EH (cell line): ENCODE data around the gene ZNF32.

Experiments used
- DNase-seq: peaks from one replicate; pipeline ENCODE4 v3.0.0-alpha.2; 2015; ENCODE audit warnings: low read depth

Gene ZNF32, protein sequence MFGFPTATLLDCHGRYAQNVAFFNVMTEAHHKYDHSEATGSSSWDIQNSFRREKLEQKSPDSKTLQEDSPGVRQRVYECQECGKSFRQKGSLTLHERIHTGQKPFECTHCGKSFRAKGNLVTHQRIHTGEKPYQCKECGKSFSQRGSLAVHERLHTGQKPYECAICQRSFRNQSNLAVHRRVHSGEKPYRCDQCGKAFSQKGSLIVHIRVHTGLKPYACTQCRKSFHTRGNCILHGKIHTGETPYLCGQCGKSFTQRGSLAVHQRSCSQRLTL

DNA sequence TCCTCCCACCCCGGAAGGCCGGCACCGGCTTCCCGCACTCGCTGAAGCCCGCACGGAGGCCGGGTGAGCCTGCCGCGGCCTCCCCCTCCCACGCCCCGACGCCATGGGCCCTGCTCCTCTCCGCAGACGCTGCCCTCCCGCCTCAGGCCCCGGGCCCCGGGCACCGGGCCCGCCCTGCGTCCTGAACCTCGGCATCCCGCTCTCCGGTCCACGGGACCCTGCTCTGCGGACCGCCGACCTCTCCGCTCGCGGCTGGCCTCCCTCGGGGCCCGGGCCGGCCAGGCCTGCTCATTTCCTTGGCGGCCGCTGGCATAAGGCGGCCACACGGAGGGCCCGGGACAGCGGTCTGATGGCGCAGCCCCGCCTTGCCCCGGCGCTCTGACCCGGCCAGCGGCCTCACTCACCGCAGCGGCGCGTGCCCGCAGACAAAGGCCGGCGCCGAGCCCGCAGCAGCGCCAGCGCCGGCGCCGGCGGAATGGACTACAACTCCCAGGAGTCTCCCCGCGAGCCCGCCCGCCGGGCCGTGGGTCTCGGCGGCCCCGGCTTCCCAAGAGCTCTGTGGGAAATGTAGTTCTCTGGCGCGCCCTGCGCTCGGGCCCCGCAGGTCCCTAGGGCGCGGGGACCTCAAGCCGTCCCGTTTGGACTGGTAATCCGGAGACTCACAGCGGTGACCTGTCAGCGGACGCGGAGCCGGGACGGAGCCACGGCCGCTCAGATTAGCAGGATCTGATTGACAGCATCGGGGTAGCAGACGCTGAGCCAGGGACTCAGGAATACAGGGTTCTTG, at the start of gene ZNF32:
TSS of gene ZNF32 (minus strand) at position 484 of the 787 bp plus-strand sequence. CDS start 2,748 bp downstream, outside the sequence.
- DNase-seq = peak; percentile 86

DNA sequence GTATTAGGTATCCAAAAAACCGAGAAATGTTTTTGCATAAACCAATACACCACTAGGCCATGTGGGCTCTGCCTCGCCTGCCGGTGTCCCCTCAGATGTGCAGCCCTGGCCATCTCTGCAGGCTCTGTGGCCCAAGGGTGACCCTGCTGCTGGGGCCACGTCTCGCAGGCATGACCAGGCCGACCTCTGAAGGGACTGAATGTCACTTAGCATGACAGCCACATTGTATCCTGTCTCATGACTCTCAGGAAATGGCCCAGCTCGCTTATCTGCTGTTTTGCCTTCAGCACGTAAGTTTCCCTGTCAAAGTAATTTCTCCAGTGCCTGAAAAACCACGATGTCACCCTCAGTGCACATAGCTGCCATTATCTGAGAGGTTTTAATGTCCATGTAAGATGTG, 49.5 kb upstream of the ZNF32 start:
- DNase-seq = peak; percentile 38

DNA sequence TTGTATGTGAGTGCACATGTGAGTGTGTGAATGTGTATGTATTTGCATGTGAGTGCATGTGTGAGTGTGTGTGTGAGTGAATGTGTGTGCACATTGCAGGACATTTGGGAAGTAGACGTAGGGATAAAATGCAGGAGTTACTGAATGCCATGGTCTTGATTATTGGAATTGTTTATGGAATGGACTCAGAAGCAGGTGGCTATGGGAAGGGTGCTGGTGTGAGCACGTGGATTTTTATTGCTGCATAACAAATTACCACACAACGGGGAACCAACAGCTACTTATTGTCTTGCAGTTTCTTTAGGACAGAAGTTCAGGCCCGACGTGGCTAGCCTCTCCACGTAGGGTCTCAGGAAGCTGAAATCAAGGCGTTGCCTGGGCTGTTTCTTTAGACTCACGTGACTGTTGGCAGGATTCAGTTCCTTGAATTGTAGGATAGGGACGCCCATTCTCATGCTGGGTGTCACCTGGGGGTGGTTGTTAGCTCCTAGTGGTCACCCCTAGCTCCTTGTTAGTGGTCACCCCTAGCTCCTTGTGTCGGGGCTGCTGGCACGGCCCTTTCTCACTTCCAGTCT, 48.3 kb upstream of the ZNF32 start:
- no peak for DNase-seq

DNA sequence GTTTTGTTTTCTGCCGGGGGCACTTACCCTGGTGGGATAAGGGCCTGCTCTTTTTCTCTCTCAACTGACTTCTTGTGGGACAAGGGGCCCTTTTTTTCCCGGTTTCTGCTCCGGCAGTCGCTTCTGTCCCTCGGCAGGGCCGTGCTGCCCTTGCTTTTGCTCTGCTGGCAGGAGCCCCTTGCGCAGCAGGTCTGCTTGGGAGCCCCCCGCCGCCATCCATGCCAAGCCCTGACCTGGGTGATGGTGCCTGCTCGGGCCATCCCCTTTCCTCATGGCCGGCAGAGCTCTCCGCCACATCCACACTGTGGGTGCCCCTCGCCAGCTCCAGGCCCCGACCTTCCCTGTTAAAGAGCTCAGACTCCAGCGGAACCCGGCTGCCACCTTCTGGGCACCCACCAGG, 47.0 kb upstream of the ZNF32 start:
- no peak for DNase-seq

DNA sequence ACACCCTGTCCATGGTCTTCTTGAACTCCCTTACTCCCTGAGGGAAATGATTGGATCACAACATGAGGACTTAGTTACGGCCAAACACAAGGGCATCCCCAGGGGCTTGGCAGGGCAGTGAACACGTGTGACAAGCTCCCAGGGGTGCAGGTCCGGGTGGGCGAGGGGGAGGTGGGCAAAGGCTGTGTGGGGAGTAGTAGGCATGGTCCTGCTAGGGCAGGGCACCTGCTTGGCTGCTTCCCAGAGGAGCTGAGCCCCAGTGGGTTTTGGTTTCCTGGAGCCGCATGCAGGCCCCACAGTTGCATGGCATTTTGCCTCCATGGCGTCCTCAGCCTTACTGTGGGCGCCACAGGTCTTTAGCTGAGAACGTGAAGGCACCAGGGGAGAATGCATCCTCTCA, 46.6 kb upstream of the ZNF32 start:
- no peak for DNase-seq

DNA sequence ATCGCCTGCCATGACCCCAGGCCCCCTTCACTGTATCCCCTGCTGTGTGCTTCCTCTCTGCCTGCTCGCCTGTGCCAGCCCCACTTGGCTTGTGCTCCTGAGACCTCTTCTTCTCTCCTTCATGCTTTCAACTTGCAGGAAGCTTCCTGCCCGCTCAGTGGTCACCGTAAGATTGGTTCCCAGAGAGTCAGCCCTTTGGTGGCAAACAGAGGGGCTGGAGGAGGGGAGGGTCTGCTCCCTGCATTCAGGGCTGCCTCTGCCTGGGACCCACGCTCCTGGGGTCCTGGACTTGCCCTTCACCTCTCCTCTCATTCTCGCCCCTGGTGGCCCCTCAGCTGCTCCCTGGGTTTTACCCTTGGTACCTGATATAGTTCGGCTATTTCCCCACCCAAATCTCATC, 45.8 kb upstream of the ZNF32 start:
- DNase-seq = no peak

DNA sequence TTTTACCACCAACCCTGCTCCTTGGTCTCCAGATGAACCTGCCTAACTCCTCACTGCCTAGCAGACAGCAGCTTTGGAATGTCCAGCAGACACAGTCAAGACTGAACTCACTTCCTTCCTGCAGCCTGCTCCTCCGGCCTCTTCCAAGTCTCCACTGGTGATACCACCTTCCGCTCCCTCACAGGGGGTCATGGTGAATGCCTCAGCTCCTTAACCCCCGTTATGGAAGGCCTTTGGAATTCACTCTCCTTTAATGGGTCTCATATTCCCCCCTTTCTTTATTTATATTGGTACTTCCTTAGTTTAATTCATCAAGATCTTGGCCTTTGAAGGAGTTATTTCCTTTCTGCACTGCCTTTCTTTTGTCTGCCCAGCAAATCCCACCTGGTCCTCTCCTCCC, 44.9 kb upstream of the ZNF32 start:
- peak; percentile 73 for DNase-seq

DNA sequence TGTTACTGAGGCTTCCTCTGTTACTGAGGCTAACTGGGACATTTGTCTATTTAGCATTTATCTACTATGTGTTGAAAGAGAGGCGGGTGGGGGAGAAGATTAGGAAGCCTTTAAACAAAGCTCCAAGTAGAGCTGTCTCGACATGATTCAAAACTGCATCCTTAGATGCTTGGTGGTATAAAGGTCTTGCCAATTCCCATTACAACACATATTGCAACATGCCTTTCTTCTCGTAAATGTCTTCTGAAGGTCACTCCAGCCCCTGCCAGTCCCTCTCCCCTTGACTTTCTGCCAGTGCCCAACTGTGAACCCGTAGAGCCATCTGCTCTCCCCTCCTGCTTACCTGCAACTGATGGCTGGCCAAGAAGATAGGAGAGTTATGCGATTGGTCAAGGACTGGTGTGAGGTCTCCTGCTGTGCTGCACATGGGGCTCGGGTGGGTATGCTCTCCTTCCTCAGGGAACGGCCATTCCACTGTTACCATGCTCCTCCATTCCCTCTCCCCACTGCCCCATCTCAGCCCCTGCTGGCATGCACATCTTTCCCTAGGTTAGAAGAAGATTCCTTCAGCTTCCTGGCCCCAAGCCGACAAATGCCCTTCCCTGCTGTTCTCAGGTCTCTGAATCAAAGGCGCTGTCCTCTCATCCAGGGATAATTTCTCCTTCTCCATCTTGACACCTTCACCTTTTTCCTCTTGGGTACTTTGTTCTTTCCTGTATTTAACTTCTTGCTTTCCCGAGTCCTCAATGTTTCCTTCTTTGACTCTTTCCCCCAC, 43.6 kb upstream of the ZNF32 start:
- DNase-seq = peak; percentile 65

DNA sequence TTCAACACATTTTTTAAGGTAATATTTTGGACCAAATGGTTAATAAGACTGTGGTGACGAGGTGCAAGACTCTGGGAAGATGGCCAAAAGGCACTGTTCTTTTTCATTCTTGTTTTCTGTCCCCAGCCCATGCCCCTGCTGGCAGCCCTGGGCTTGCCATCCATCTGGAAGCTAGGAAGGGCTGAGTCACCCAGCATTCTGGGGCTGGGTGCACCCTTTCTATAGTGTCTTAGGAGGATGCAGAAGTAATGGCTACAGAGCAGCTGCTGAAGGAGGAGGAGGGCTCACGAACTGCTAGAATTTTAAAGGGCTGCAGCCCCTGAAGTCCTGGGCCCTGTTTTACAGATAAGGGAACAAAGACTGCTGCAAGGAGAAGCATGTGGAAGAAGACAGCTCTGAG, 42.8 kb upstream of the ZNF32 start:
- DNase-seq = peak; percentile 57

DNA sequence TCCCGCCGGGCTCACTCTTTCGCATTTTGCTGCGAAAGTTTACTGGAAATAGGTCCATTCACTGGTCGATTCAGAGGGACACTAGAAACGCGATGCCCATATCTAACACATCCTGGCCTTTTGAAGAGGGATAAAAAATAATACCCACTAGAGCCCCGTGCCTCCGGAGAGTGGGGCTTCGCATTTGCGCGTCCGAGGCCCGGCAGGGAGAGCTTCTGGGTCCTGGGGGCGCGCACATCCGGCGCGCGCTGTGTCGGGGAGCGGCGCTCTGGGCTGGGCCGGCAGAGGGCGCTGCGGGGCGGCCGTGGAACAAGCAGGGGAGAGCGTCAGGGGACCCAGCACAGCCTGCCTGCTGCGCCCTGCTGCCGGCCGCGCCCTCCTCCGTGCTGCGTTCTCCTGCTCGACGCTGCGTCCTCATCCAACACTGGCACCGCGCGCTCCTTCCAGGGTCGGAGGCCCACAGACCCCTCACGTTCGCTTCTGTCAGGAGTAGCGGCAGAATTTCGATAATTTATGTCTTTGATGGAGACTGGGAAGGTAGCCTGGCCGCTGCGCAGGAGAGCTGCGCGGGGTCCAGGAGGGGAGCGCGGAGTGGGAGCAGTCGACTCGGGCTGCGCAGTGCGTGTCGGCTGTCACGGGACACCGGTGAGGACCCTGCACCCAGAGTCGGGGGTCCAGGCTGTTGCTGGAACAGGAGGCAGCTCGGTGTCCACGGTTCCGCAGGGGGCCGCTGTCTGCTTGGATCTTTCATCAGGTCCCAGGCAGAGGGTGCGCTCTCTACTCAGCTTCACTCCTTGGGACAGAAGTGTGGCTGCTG, 41.5 kb upstream of the ZNF32 start:
- DNase-seq = peak; percentile 80

DNA sequence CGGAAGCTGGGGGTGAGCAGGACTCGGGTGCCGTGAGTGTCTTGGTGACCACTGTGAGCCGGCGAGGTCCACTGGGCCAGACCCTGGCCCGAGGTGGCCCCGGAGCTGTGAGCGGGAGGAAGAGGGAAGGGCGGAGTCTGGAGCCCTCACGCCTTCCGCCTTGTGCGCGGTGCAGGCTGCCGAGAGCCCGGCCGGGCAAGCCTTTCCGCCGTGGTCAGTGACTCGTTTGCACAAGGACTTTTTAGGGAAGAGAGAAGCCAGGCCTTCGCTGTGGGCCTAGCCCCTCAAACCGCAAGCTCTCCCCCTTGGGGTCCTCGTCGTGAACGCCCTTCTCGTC, 40.9 kb upstream of the ZNF32 start:
- no peak for DNase-seq

DNA sequence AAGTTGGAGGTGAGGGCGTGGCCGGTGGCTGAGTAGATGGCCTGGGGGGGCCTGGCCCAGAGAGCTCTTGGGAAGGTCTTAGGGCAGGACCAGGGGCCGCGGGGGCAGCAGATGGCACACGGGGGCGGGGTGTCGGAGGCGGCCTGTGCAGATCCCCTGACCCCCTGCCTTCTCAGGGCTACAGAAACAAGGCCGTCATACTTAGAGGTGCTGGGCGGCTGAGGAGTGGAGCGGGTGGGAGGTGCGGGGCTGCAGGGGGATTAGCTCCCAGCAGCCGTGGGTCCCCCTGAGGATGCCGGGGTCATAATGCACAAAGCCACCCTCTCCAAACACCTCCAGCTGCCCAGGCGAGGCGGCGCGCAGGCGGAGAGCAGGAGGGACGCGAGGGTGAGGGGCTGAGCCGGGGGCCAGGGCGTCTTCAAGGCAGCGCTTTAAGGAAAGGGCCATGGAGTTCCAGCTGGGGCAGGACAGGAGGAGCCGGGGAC, 40.4 kb upstream of the ZNF32 start:
- DNase-seq = no peak

DNA sequence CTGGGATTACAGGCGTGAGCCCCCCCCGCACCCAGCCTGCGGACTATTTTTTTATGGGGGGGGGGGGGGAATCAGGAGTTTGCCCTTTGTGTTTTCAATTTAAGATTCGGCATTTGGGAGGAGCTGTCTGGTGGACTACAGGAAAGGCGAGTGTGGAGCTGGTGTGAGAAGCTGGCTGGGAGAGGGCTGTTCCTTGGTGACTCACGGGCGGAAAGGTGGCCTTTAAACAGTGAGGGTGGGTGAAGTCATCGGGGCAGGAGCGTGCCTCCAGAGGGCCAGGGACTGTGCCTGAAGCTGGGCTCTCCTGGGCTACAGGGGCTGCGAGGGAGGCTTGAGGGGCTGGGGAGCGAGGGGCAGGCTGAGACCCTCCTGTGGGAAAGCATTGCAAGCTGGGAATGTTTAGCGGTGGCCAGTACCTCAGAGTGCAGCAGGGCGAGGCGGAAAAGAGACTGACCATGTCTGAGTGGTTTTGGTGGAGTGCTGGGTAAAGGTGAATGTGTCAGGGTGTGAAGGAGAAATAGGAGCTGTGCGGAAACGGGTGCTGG, 39.7 kb upstream of the ZNF32 start:
- DNase-seq = no peak

DNA sequence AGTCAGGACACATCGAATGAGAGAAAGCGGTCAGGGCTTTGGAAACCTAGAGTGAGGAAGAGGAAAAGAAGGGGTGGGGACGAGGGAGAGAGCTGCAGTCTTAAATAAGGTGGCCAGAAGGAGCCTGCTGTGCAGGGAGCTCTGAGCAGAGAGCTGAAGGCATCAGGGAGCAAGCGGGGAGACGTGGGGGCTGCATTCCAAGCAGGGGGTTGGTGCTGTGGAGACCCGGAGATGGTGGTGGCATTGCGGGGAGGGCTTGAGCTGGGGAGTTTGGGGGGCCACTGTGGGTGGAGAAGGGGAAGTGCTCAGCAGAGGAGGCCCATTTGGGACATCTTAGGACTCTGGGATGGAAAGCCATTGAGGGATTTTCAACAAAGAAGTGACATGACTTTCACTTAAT, 38.7 kb upstream of the ZNF32 start:
- no peak for DNase-seq

DNA sequence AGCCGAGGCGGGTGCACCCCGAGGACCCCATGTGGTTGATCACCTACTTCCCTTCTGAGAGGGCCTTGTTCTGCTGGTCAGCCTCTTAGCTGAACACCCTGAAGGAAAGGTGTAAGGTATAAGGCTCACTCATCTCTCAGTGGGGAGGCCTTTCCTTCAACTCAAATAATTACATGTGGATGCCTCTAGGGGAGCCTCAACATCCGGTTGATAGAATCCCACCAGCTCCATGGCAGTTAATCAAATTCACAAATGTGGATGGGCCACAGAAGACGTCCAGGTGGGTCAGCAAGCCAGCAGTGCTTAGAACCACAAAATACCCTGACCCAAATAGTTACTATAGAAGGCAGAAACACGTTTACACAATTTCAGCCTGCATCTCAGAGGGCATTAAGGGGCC, 37.7 kb upstream of the ZNF32 start:
- no peak for DNase-seq

DNA sequence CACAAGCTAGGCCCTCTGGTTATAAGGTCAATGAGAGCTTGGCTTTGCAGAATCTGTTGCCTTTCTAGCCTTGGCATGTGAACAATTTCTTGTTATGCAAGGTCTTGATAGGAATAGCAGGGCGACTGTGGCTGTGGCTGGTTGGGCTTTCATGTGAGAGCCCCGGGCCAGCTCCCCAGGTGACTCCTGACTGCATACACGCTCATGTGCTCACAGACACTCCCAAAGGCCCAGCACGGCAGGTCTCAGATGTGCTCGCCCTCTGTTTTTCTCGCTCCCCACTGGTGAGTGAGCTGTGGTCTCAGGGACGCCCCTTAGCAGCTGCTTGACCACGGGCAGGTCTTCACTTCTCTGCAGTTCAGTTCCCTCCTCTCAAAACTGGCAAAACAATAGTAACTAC, 37.1 kb upstream of the ZNF32 start:
- no peak for DNase-seq

DNA sequence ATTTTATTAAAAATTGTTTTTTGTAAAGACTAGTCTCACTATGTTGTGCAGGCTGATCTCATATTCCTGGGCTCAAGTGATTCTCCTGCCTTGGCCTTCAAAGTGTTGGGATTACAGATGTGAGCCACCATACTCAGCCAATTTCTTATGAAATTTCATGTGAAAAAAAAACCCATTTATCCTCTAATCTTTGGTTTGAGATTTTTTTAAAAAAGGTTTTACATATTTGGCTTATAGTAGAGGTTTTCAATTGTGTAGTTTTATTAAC, 35.5 kb upstream of the ZNF32 start:
- no peak for DNase-seq

DNA sequence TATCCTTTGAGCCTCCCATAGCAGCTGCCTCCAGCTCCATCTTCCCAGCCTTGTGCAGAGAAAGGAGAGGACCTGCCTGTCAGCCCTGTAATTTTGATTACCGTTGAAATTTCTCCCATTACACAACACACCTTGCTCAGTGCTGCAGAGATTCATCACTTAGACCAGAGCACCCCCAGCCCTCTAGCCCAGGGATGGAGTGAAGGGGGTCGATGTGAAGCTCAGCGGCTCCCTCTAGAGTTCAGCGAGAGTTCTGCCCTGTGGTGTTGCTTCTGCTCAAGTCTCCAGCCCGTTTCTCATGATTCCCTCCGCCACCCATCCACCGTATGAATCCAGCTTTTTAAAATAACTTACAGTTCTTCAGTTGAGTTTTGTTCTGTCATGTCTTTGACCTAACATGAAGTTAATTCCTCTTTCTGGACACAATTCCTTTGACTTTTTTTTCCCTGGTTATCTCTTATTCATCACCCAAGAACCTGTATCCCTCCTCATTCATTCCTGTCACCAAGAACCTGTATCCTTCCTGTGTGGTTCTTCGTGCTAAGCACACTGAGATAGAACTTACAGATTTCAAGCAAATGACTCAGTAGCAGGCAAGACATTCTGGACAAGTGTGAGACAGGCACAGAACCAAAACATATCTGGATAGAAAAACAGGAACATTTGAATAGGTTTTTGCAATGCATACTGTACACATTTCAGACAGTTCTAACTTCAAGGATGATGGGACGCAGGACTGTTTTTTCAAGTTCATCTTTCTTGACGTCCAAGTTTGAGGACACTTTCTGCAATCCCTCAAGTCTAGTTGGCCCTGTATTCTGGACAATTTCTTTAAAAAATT, 35.0 kb upstream of the ZNF32 start:
- peak; percentile 44 for DNase-seq

DNA sequence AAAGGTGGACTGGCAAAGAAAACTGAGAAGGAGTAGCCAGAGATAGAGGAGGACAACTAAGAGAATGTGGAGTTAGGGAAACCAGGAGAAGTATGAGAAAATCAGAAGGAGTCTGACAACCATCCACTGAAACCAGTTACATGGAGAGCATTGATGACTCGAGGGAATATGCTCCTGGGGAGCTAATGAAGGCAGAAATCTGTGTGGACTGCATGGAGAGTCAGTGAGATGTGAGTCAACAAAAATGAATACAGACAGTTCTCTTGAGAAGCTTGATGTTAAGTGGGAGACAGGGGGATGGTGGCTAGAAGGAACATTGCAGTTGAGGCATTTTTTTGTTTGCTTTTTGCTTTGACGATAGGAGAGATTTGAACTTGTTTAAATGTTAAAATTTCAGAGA, 34.3 kb upstream of the ZNF32 start:
- DNase-seq = peak; percentile 78

DNA sequence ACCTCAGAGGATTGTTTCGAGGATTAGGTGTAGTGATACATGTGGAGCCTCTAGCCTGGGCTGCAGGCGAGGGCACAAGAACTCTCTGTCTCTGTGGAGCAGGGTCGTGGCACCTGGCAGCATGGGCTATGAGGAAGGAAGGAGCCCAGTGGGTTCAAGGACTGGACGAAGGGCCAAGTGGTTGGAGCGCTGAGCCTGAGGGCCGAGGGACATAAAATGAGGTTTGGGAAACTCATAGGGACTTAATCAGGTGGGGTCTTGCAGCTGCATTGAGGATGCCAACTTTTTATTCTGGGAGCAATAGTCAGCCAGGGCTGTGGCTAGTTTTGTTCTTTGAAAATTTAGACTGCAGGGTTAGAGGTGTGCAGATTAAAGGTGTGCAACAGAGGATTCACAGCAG, 33.0 kb upstream of the ZNF32 start:
- DNase-seq = no peak

DNA sequence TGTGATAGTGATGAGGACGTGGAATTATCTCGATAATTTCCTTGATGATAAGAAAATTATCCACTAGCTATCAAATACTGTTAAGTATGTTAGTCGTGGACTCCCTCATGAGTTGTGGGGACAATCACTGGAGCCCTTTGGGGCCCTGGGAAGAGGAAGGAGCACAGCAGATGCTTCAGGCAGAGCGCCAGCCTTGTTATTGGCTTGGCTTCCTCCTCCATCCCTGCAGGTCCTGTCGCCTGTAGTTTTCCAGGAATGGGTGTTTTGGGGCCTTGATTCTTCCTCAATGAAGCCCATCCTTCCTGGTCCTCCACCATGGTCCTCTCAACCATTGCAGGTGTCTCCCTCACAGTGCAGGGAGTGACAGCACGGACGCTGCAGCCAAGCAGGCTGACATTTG, 32.5 kb upstream of the ZNF32 start:
- DNase-seq = no peak
